ENCODE measurements around the gene MGAT4D. TPM values are rescaled to one million over a fixed set of nuclear protein-coding genes. Genes with fewer than 3 reads are reported as not detected.
"Not testable (repeated sequence)": the region's sequence is repeated elsewhere in the genome, so short reads cannot be mapped to it uniquely, and the experiment has no call there.

The MGAT4D gene
- polyA plus RNA-seq, 1 donor, result not detected

- no CpG with 5 or more reads among the region's 4 CpGs for WGBS (ENCODE audit: insufficient coverage, low lambda C conversion rate)
- not testable (repeated sequence) for H3K4me1 ChIP-seq (ENCODE audit: control insufficient read depth, insufficient read depth, low read length); H3K27me3 ChIP-seq (ENCODE audit: control insufficient read depth, insufficient read depth, low read length); H3K4me3 ChIP-seq (ENCODE audit: low read length); H3K36me3 ChIP-seq (ENCODE audit: control insufficient read depth, insufficient read depth, low read length); H3K27ac ChIP-seq (ENCODE audit: low read length); H3K9me3 ChIP-seq (ENCODE audit: control insufficient read depth, low read depth, low read length); DNase-seq
Observed at GRCh38 chr4:140444347-140444746, 53.7 kb downstream of the MGAT4D start.

- no peak overlapping the region for H3K4me3 ChIP-seq (ENCODE audit: low read length)
Observed at GRCh38 chr4:140439644-140440142, 58.4 kb downstream of the MGAT4D start.

GRCh38 chr4:140427919-140428471 is 70.1 kb downstream of the MGAT4D start:
- no peak for DNase-seq
- no peaks in the 10 kb centered on the region for H3K9me3 ChIP-seq (ENCODE audit: control insufficient read depth, low read depth, low read length)
- no peaks in the 10 kb centered on the region for H3K36me3 ChIP-seq (ENCODE audit: control insufficient read depth, insufficient read depth, low read length)
- H3K4me3 ChIP-seq (ENCODE audit: low read length), result peak overlapping the region; percentile 59
- no peak overlapping the region for H3K27ac ChIP-seq (ENCODE audit: low read length)
- WGBS (ENCODE audit: insufficient coverage, low lambda C conversion rate), result 62% methylated on average over 4 of the region's 7 CpGs
- H3K27me3 ChIP-seq (ENCODE audit: control insufficient read depth, insufficient read depth, low read length), result peaks cover 15% of the 10 kb centered on the region
- no peaks in the 10 kb centered on the region for H3K4me1 ChIP-seq (ENCODE audit: control insufficient read depth, insufficient read depth, low read length)

More at GRCh38 chr4:140439644-140440142, 58.4 kb downstream of the MGAT4D start:
- no peak for DNase-seq
- Histone ChIP-seq H3K27me3 (ENCODE audit: control insufficient read depth, insufficient read depth, low read length) (no peaks in the 10 kb centered on the region), H3K9me3 (ENCODE audit: control insufficient read depth, low read depth, low read length) (no peaks in the 10 kb centered on the region), H3K27ac (ENCODE audit: low read length) (no peak overlapping the region), H3K36me3 (ENCODE audit: control insufficient read depth, insufficient read depth, low read length) (no peaks in the 10 kb centered on the region), H3K4me1 (ENCODE audit: control insufficient read depth, insufficient read depth, low read length) (no peaks in the 10 kb centered on the region)

GRCh38 chr4:140427106-140427918 is 70.8 kb downstream of the MGAT4D start, which contains the start of gene CLGN:
CLGN (minus strand) TSS chr4:140427648; CDS start chr4:140413078, 14,570 bp downstream.
- H3K4me3 ChIP-seq (ENCODE audit: low read length), result peak within 1 kb of the TSS; percentile 59
- H3K9me3 ChIP-seq (ENCODE audit: control insufficient read depth, low read depth, low read length), result no peaks in the 10 kb centered on the region
- DNase-seq, result peak; percentile 45 to 70
- peak within 1 kb of the TSS; percentile 13 for H3K27ac ChIP-seq (ENCODE audit: low read length)
- no peaks in the 10 kb centered on the region for H3K4me1 ChIP-seq (ENCODE audit: control insufficient read depth, insufficient read depth, low read length)
- peaks cover 15% of the 10 kb centered on the region for H3K27me3 ChIP-seq (ENCODE audit: control insufficient read depth, insufficient read depth, low read length)
- no peaks in the 10 kb centered on the region for H3K36me3 ChIP-seq (ENCODE audit: control insufficient read depth, insufficient read depth, low read length)
- no CpG with 5 or more reads among the region's 73 CpGs for WGBS (ENCODE audit: insufficient coverage, low lambda C conversion rate)

DNA sequence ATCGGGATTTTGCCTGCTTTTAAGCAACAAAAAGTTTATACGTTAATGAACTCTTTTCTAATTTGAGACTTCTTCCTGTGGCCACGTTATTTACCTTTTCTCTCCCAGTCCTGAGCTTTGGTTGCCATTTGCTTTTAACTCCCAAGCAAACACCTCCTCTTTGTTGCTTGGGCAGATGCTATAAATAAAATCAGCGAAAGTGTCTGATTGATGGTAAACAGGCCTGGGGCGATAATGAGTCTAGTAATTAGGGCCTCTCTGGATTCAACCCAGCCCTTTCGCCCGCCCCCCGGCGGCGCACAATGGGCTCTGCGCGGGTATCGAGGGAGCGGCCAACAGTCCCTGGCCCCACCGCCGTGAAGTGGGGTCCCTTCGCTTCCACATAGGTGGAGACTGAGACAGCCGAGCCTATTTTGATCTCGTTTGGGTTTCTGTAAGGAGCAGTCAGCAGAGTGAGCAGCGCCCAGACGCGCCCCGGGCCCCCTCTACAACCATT is 71.4 kb downstream of the MGAT4D start:
- 65% methylated on average over 3 of the region's 23 CpGs for WGBS (ENCODE audit: insufficient coverage, low lambda C conversion rate)
- no peak for DNase-seq
- peak overlapping the region; percentile 13 for H3K27ac ChIP-seq (ENCODE audit: low read length)
- H3K36me3 ChIP-seq (ENCODE audit: control insufficient read depth, insufficient read depth, low read length), result no peaks in the 10 kb centered on the region
- no peaks in the 10 kb centered on the region for H3K9me3 ChIP-seq (ENCODE audit: control insufficient read depth, low read depth, low read length)
- peak overlapping the region; percentile 59 for H3K4me3 ChIP-seq (ENCODE audit: low read length)
- no peaks in the 10 kb centered on the region for H3K4me1 ChIP-seq (ENCODE audit: control insufficient read depth, insufficient read depth, low read length)
- H3K27me3 ChIP-seq (ENCODE audit: control insufficient read depth, insufficient read depth, low read length), result peaks cover 15% of the 10 kb centered on the region

DNA sequence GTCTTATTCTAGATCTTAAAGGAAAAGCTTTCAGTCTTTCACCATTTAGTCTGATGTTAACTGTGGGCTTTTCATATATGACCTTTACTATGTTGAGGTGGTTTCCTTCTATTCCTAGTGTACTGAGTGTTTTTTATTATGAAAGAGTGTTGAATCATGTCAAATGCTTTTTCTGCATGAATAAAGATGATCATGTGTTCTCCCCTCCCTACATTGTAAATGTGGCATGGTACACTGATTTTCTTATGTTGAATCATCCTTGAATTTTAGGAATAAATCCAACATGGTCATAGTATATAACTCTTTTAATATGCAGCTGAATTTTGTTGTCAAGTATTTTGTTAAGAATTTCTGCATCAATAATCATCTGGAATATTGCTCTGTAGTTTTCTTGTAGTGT is 75.0 kb downstream of the MGAT4D start:
- Histone ChIP-seq H3K9me3 (ENCODE audit: control insufficient read depth, low read depth, low read length) (no peaks in the 10 kb centered on the region), H3K27me3 (ENCODE audit: control insufficient read depth, insufficient read depth, low read length) (peaks cover 15% of the 10 kb centered on the region), H3K4me3 (ENCODE audit: low read length) (no peak overlapping the region), H3K4me1 (ENCODE audit: control insufficient read depth, insufficient read depth, low read length) (no peaks in the 10 kb centered on the region), H3K27ac (ENCODE audit: low read length) (no peak overlapping the region), H3K36me3 (ENCODE audit: control insufficient read depth, insufficient read depth, low read length) (no peaks in the 10 kb centered on the region)
- no peak for DNase-seq

DNA sequence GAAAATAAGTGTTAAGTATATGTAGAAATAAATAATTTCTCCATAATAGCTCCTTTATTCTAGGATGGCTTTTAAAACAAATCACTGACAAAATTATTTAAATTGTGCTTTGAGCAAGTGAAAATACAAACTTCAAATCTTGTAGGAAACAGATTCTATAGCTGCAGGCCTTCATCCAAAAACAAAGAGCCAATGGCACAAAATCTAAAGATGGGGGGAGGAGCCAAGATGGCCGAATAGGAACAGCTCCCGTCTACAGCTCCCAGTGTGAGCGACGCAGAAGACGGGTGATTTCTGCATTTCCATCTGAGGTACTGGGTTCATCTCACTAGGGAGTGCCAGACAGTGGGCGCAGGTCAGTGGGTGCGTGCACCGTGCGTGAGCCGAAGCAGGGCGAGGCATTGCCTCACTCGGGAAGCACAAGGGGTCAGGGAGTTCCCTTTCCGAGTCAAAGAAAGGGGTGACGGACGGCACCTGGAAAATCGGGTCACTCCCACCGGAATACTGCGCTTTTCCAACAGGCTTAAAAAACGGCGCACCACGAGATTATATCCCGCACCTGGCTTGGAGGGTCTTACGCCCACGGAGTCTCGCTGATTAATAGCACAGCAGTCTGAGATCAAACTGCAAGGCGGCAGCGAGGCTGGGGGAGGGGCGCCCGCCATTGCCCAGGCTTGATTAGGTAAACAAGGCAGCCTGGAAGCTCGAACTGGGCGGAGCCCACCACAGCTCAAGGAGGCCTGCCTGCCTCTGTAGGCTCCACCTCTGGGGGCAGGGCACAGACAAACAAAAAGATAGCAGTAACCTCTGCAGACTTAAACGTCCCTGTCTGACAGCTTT is 84.7 kb downstream of the MGAT4D start:
- WGBS (ENCODE audit: insufficient coverage, low lambda C conversion rate), result no CpG with 5 or more reads among the region's 32 CpGs
- DNase-seq; H3K27ac ChIP-seq (ENCODE audit: low read length); H3K4me1 ChIP-seq (ENCODE audit: control insufficient read depth, insufficient read depth, low read length); H3K9me3 ChIP-seq (ENCODE audit: control insufficient read depth, low read depth, low read length); H3K4me3 ChIP-seq (ENCODE audit: low read length); H3K36me3 ChIP-seq (ENCODE audit: control insufficient read depth, insufficient read depth, low read length); H3K27me3 ChIP-seq (ENCODE audit: control insufficient read depth, insufficient read depth, low read length): not testable (repeated sequence)

GRCh38 chr4:140408974-140409373 is 89.1 kb downstream of the MGAT4D start:
- H3K27ac ChIP-seq (ENCODE audit: low read length), result no peak overlapping the region
- DNase-seq, result peak; percentile 8 to 14
- H3K27me3 ChIP-seq (ENCODE audit: control insufficient read depth, insufficient read depth, low read length), result no peaks in the 10 kb centered on the region
- H3K4me3 ChIP-seq (ENCODE audit: low read length), result no peak overlapping the region
- H3K4me1 ChIP-seq (ENCODE audit: control insufficient read depth, insufficient read depth, low read length), result no peaks in the 10 kb centered on the region
- H3K9me3 ChIP-seq (ENCODE audit: control insufficient read depth, low read depth, low read length), result no peaks in the 10 kb centered on the region
- WGBS (ENCODE audit: insufficient coverage, low lambda C conversion rate), result no CpG with 5 or more reads among the region's 1 CpG
- H3K36me3 ChIP-seq (ENCODE audit: control insufficient read depth, insufficient read depth, low read length), result no peaks in the 10 kb centered on the region

GRCh38 chr4:140406292-140406691 is 91.8 kb downstream of the MGAT4D start:
- DNase-seq, result no peak
- Histone ChIP-seq H3K9me3 (ENCODE audit: control insufficient read depth, low read depth, low read length) (no peaks in the 10 kb centered on the region), H3K36me3 (ENCODE audit: control insufficient read depth, insufficient read depth, low read length) (no peaks in the 10 kb centered on the region), H3K27me3 (ENCODE audit: control insufficient read depth, insufficient read depth, low read length) (no peaks in the 10 kb centered on the region), H3K27ac (ENCODE audit: low read length) (no peak overlapping the region), H3K4me3 (ENCODE audit: low read length) (no peak overlapping the region), H3K4me1 (ENCODE audit: control insufficient read depth, insufficient read depth, low read length) (no peaks in the 10 kb centered on the region)

GRCh38 chr4:140400111-140400510 is 98.0 kb downstream of the MGAT4D start:
- DNase-seq, result no peak
- H3K4me1 ChIP-seq (ENCODE audit: control insufficient read depth, insufficient read depth, low read length), result no peaks in the 10 kb centered on the region
- no peak overlapping the region for H3K4me3 ChIP-seq (ENCODE audit: low read length)
- H3K27ac ChIP-seq (ENCODE audit: low read length), result no peak overlapping the region
- 60% methylated on average over 1 of the region's 2 CpGs for WGBS (ENCODE audit: insufficient coverage, low lambda C conversion rate)
- H3K27me3 ChIP-seq (ENCODE audit: control insufficient read depth, insufficient read depth, low read length), result no peaks in the 10 kb centered on the region
- no peaks in the 10 kb centered on the region for H3K9me3 ChIP-seq (ENCODE audit: control insufficient read depth, low read depth, low read length)
- no peaks in the 10 kb centered on the region for H3K36me3 ChIP-seq (ENCODE audit: control insufficient read depth, insufficient read depth, low read length)

Data from large intestine (tissue), 3 donors.